GM21528 (cell line): ENCODE data around the gene ZBTB46.
"Not testable (repeated sequence)": the region's sequence is repeated elsewhere in the genome, so short reads cannot be mapped to it uniquely, and the experiment has no call there.

Experiments
- ATAC-seq: cut with Tn5 transposase; IDR thresholded peaks from one replicate; pipeline ENCODE4 v1.9.1; 2021; ENCODE audit warnings: mild to moderate bottlenecking, moderate library complexity; ENCODE audit not compliant: unreplicated experiment, low FRiP score

ZBTB46 gene, protein sequence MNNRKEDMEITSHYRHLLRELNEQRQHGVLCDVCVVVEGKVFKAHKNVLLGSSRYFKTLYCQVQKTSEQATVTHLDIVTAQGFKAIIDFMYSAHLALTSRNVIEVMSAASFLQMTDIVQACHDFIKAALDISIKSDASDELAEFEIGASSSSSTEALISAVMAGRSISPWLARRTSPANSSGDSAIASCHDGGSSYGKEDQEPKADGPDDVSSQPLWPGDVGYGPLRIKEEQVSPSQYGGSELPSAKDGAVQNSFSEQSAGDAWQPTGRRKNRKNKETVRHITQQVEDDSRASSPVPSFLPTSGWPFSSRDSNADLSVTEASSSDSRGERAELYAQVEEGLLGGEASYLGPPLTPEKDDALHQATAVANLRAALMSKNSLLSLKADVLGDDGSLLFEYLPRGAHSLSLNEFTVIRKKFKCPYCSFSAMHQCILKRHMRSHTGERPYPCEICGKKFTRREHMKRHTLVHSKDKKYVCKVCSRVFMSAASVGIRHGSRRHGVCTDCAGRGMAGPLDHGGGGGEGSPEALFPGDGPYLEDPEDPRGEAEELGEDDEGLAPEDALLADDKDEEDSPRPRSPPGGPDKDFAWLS

DNA sequence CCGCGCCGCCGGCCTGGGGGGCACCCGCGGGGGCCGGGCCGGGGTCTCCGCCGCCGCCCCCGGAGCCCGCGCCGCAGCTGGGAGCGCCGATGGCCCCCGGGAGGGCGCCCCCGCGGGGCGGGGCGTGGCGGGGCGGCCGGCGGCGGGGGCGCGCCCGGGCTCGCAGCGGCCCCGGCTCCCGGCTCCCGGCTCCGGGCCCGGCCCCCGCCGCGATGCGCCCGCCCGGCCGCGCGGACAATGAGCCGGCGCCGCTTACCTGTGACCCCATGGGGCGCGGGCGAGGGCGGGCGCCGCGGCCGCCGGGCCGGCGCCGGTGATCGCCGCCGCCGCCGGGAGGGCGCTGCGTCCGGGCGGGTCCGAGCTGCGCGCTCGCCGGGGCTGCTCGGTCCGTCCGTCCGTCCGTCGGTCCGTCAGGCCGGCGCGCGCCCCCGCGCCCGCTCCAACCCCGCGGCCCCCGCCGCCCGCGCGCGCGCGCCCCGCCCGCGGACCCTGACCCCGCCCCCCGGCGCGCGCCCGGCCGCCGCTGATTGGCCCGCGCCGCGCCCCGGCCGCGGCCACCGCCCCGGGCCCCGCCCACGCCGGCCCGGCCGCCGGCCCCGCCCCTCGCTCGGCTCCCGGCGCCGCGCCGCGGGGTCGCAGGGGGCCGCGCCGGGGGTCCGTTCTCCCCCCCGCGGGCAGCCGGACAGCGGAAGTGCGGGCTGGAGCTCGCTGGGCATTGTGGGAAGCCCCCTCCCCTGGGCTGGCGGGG lies at the start of gene ZBTB46:
TSS of gene ZBTB46 (minus strand) at position 424 of the 748 bp plus-strand sequence. CDS start 40,507 bp downstream, outside the sequence.
- ATAC-seq: no peak

DNA sequence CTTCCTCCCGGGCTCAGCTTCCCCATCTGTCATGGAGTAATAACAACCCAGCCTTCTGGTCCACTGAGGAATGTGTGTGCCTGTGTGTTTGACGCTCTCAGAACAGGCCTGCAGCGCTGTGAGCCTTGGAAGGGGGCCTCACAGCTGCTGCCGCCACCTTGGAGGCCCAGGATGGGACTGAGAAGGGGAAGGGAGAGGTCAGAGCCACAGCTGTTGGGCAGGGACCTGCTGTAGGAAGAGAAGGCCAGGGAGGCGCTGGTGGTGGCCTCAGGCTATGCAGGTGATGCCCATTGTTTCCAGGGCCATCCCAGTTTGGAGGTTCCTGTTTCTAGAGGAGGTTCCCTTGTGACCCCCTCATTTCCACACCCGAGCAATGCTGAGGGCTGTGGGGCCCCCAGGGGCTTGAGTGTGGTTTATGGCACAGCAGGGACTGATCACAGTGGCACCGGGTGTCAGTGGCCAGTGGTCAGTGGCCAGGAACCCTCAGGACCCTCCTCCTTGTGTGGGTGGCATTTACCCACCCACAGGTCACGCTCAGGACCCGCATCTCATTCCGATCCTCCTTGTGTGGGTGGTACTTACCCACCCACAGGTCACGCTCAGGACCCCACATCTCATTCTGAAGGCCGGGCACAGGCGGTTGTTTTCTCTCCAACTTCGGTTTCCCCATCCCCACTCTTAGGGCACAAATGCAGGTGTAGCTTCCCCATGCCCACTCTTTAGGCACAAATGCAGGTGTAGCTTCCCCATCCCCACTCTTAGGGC lies 48.0 kb upstream of the ZBTB46 start:
- ATAC-seq: no peak

DNA sequence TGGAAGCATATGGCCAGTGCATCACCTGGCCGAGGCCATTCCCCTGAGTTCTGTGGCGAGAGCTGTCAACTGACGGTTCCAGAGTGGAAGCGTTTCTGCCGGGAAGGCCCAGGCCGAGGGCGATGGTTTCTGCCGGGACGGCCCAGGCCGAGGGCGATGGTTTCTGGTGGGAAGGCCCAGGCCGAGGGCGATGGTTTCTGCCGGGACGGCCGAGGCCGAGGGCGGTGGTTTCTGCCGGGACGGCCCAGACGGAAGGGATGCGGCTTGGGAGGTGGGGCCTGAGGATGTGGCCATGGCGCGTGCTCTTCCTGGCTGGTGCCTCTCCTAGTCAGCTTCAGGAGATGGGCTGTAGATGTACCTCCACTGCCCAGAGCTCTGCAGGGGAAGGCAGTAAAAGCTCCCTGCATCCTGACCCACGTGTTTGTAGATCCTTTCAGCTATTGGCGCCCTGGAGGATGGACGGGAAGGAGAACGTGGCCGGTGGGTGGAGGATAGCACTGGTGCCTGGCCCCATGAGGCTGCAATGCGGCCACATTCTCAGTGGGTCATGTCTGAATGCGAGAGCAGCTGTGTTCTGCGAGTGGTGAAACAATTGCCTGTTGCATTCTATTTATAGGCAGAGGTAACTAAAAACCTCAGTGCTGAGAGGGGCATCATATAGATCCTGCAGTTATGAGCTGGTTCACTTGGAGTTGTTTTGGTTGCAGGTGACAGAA lies 46.8 kb upstream of the ZBTB46 start:
- no peak for ATAC-seq

DNA sequence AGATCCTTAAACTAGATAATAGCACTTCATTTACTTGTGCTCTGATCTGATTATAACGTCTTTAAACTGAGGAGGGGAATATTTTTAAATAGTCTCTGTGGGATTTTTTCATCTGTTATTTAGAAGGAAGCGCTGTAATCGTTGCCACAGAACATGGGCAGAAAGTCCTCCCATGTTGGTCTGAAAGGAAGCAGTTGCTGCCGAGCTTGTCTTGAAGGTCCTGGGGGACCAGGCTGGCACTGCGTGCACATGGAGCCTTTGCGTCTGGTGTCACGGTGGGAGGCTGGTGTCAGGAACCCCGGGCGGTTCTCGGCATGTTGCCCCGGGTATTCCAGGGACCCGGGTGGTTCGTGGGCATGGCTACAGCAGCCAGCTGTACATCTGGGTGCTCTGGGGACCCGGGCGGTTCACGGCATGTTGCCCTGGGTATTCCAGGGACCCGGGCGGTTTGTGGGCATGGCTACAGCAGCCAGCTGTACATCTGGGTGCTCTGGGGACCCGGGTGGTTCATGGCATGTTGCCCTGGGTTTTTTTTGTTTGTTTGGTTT lies 45.5 kb upstream of the ZBTB46 start:
- no peak for ATAC-seq

DNA sequence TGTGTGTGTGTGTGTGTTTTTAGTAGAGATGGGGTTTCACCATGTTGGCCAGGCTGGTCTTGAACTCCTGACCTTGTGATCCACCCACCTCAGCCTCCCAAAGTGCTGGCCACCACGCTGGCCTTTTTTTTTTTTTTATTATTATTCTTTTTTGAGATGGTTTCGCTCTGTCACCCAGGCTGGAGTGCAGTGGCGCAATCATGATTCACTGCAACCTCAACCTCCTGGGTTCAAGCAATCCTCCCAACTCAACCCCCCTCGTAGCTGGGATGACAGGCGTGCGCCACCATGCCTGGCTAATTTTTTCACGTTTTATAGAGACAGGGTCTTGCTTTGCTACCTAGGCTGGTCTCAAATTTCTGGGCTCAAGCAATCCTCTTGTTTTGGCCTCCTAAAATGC lies 43.2 kb upstream of the ZBTB46 start:
- not testable (repeated sequence) for ATAC-seq

DNA sequence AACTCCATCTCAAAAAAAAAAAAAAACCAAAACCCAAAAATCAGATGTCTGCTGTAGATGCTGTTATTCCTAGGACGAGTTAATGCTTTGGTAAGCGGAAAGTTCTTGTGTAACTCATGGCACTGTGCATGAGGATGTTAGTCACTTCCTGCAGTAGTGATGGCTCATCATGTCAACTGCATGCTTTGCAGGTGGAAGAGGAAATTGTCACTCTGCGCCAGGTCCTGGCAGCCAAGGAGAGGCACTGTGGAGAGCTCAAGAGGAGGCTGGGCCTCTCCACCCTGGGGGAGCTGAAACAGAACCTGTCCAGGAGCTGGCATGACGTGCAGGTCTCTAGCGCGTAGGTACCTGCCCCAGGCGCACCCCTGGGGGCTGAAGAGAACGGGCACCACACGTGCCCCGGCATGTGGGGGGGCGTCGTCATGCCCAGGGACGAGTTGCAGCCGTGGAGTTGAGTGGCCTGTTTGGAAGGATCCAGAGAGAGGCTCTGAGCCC lies 42.5 kb upstream of the ZBTB46 start:
- no peak for ATAC-seq

DNA sequence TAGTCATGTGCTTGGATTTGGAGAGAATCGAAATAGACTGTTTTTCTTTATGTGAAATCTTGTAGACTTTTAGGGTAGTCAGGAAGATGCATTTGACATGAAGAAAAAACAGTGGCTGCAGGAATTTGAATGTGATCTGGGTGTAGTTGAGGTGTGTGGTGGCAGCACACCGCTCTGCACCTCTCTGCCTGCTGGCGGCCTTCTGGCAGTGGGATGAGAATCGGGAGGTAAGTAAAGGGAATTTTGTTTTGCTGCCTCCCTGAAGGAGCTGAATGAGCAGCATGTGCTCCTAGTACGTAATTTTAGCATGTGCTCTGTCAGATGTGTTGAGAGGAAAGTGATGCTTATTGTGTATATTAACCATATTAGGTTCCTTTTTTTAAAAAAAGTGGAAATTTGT lies 37.2 kb upstream of the ZBTB46 start:
- no peak for ATAC-seq

DNA sequence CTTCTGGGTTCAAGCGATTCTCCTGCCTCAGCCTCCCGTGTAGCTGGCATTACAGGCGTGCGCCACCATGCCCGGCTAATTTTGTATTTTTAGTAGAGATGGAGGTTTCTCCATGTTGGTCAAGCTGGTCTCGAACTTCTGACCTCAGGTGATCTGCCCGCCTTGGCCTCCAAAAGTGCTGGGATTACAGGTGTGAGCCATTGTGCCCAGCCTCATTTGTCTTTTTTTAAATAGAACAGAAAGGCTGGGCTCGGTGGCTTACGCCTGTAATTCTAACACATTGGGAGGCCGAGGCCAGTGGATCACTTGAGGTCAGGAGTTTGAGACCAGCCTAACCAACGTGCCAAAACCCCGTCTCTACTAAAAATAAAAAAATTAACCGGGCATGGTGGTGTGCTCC lies 36.0 kb upstream of the ZBTB46 start:
- not testable (repeated sequence) for ATAC-seq

DNA sequence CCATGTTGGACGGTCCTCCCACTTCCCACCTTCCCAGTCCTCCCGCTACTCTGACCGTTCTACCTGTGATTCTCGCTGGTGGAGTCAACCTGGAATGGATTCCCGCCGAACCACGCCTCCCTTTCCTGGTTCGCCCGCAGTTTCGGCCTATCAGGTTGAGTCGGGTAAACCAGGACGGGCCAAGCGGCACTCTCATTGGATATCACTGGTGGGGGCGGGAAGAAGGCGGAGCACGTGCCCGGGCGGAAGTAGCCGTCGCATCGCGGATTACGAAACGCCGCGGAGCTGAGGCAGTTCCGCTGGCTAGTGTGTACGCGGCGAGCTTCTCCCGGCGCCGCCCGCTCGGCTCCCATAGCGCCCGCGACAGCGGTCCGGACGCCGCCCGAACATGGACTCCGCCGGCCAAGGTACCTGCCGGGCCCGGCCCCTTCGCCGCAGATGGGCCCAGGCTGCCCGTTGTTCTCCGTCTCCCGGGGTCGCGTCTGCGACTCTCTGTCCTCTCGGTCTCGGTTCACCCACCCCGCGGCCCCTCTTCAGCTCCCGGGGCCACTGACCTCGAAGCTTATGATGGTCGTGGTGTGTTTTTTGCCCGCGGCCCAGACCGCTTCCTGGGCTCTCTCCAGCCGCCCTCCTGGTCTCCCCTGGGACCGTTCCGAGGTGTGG lies 34.0 kb upstream of the ZBTB46 start, which contains the start of gene TPD52L2:
TSS of gene TPD52L2 (plus strand) at position 293 of the 663 bp plus-strand sequence. CDS start at position 389, 96 bp downstream.
- peak; percentile 59 for ATAC-seq

DNA sequence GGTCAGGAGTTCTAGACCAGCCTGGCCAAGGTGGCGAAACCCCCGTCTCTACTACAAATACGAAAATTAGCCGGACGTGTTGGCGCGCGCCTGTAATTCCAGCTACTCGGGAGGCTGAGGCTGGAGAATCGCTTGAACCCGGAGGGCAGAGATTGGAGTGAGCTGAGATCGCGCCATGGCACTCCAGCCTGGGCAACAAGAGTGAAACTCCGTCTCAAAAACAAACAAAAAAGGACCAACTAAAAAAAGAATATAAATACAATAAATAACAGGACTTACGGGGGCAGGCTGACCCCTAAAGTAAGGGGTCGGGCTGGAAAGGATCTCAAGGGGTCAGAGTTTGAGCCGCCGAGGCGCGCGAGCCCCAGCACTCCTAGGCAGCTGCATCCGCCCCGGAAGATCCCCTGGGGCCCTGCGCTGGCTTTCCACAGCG lies 33.5 kb upstream of the ZBTB46 start:
- ATAC-seq: peak; percentile 3

DNA sequence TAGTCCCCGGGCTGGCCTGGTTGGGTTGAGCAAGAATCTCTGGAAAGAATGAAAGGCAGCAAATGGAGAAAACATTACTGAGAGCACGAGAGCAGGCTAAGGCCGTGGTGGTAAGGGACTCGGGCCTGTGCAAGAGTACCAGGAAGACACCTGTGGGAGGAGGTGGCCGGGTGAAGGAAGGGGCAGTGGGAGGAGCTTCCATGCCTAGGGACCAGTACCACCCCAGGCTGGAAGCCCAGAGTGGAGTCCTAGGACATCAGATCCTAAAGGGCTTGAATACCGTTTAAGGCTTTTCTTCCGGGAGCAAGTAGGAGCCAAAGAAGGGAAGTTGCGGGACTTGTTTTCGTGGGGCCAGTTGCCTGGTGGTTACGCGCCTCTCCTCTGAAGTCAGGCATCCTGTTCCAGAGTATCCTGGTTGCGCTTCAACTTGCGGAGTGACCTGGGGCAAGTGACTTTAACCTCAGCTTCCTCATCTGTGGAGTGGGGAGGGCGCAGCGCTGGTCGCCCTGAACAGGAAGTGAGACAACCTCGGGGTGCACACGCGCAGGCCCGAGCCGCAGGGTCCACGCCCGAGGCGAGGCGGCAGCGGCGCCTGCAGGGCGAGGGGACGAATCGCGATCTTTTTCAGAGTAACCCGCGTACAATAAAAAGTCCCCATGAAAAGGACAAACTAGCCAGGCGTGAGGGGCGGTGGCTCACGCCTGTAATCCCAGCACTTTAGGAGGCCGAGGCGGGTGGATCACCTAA lies 32.9 kb upstream of the ZBTB46 start:
- ATAC-seq: peak; percentile 63

DNA sequence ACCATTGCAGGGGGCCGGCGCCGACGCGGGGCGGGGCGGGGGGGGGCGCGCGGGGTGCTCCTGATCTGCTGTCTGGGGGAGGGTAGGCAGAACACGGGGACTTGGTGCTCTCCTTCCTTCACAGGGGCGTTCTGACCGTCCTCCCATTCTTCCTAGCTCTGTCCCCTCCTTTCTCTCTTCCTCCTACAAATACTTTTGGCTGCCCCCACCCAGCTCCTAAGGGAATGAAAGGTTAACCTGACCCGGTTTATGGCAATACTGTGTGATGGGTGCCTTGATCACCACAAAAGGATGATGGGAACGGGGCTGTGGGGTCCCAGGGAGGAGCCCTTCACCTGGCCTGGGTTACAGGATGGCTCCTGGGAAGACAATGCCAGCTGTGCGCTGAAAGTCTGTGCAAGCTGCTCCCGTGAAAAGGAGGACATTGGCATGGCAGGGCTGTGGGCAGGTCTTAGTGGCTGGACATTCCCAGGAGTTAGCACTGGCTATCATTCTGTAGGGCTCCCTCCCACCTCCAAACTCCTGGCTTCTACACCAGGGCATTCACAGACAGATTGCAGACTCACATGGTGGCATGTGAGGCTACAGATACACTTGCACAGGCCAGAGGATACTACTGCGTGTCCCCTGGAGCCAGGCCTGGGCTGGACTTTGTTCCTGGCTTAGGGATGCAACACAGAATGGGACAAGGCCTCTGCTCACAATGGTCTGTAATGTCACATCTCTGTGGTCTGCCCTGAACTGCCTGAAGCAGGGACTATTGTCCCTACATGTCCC lies 32.1 kb upstream of the ZBTB46 start:
- no peak for ATAC-seq

DNA sequence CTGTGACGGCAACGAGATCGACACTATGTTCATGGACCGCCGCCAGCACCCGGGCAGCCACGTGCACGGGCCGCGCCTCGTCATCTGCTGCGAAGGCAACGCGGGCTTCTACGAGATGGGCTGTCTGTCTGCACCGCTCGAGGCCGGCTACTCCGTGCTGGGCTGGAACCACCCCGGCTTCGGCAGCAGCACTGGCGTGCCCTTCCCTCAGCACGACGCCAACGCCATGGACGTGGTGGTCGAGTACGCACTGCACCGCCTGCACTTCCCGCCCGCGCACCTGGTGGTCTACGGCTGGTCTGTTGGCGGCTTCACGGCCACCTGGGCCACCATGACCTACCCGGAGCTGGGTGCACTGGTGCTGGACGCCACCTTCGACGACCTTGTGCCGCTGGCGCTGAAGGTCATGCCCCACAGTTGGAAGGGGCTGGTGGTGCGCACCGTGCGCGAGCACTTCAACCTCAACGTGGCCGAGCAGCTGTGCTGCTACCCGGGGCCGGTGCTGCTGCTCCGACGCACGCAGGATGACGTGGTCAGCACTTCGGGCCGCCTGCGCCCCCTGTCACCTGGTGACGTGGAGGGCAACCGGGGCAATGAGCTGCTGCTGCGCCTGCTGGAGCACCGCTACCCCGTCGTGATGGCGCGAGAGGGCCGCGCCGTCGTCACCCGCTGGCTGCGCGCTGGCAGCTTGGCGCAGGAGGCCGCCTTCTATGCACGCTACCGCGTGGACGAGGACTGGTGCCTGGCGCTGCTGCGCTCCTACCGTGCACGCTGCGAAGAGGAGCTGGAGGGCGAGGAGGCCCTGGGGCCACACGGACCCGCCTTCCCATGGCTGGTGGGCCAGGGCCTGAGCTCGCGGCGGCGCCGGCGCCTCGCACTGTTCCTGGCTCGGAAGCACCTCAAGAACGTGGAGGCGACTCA lies 31.2 kb upstream of the ZBTB46 start:
- no peak for ATAC-seq

DNA sequence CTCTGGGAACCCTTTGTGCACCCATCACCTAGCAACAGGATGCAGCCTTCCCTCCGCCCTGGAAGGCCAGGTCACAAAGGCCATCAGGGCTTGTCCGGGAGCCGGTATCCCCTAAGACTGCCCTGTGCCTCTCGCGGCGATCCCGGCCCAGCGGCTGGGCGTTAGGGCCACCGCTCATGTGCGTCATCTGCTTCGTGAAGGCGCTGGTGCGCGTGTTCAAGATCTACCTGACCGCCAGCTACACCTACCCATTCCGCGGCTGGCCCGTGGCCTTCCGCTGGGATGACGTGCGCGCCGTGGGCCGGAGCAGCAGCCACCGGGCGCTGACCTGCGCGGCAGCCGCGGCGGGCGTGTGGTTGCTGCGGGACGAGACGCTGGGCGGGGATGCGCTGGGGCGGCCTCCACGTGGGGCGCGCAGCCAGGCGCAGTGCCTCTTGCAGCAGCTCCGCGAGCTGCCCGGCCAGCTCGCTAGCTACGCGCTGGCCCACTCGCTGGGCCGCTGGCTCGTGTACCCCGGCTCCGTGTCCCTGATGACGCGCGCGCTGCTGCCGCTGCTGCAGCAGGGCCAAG lies 30.4 kb upstream of the ZBTB46 start, which contains the start of gene ABHD16B:
TSS of gene ABHD16B (plus strand) at position 134 of the 570 bp plus-strand sequence. CDS start at position 177, 43 bp downstream.
- ATAC-seq: no peak

DNA sequence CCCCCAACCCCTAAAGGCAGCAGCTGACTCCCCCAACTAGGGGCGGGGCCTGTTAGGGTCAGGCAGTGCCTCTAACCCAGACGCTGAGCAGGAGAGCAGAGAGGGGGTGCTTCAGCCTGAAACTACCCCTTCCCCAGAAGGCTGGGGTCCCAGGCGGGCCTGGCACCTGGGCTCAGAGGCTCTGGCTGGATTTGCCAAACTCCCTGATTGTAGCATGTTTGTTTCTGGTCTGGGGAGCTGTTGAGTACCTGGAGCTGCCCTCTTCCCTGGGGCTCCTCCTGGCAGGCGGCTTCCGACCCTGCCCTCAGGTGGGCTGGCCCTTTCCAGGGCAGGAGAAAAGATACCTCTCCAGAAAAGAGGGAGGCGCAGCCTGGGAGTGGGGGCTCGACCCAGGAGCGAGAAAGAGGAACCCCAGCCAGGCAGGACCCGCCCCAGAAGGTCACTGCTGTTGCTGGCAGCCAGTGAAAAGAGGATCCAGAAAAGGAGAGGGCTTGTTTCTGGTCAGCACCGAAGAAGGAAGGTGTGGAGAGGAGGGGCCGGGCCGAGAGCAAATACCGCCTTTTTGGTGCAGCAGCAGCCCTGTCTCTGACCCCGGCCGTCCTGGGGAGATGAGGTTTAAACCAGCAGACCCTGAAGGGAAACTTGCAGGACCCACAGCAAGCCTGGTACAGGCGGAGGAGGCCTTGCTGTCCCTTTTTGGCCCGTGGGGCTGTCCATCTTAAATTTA lies 29.4 kb upstream of the ZBTB46 start:
- no peak for ATAC-seq
